Measurements from ENCODE around the gene RNF146.
"Not testable (repeated sequence)": the region's sequence is repeated elsewhere in the genome, so short reads cannot be mapped to it uniquely, and the experiment has no call there.

RNF146 gene

GRCh38 chr6:127266178-127266891 lies at the start of gene RNF146:
Gene RNF146, plus strand, starts transcription at chr6:127266864. Its CDS starts 13,475 bp downstream, at chr6:127280339.
- DNase-seq: peak; percentile 91 to 92

GRCh38 chr6:127219869-127220268 lies 46.8 kb upstream of the RNF146 start:
- no peak for DNase-seq

- DNase-seq: no peak
These were observed 45.5 kb upstream of the RNF146 start for GRCh38 chr6:127221201-127221600.

GRCh38 chr6:127222418-127222817 lies 44.2 kb upstream of the RNF146 start:
- no peak for DNase-seq

- no peak for DNase-seq
These were observed 41.2 kb upstream of the RNF146 start for GRCh38 chr6:127225497-127225896.

- DNase-seq: not testable (repeated sequence)
These were observed 32.8 kb upstream of the RNF146 start for GRCh38 chr6:127233819-127234218.

GRCh38 chr6:127243501-127243900 lies 23.2 kb upstream of the RNF146 start:
- DNase-seq: no peak

GRCh38 chr6:127247114-127248096 lies 19.3 kb upstream of the RNF146 start:
- DNase-seq: no peak

- DNase-seq: no peak
These were observed 17.0 kb upstream of the RNF146 start for GRCh38 chr6:127249621-127250020.

GRCh38 chr6:127255286-127255685 lies 11.4 kb upstream of the RNF146 start:
- DNase-seq: no peak

GRCh38 chr6:127262896-127263295 lies 3.8 kb upstream of the RNF146 start:
- no peak for DNase-seq

- no peak for DNase-seq
These were observed 3.2 kb upstream of the RNF146 start for GRCh38 chr6:127263481-127263880.

- peak; percentile 59 to 68 for DNase-seq
These were observed 405 bp downstream of the RNF146 start for GRCh38 chr6:127266892-127267645.

GRCh38 chr6:127267646-127268625 lies 1.3 kb downstream of the RNF146 start:
- no peak for DNase-seq

- DNase-seq: no peak
These were observed 5.9 kb downstream of the RNF146 start for GRCh38 chr6:127272576-127272975.

- DNase-seq: no peak
These were observed 6.8 kb downstream of the RNF146 start for GRCh38 chr6:127273499-127273898.

GRCh38 chr6:127276331-127276730 lies 9.7 kb downstream of the RNF146 start:
- DNase-seq: no peak

GRCh38 chr6:127277878-127278843 lies 11.5 kb downstream of the RNF146 start:
- DNase-seq: no peak

GRCh38 chr6:127279815-127280214 lies 13.2 kb downstream of the RNF146 start:
- no peak for DNase-seq

GRCh38 chr6:127282184-127282583 lies 15.5 kb downstream of the RNF146 start:
- DNase-seq: no peak

GRCh38 chr6:127288705-127289104 lies 22.0 kb downstream of the RNF146 start:
- no peak for DNase-seq

All from Kasumi-1 (cell line).